GM23338 (cell line): ENCODE results near the gene LIF. TPM values are rescaled to one million over a fixed set of nuclear protein-coding genes. Genes with fewer than 3 reads are reported as not detected.

Source experiments
- ATAC-seq: fragments of 200-7000 bp; cut with Tn5 transposase; 3 replicates; pipeline ENCODE4 v1.9.1; 2020
- DNase-seq: peaks from one replicate; pipeline ENCODE4 v3.0.0-alpha.2; 2015; ENCODE audit warnings: low spot score
- H2AFZ ChIP-seq: fragments of 200-600 bp; sonication (generic); 2 replicates; pipeline ENCODE4 v1.8.0; 2016; ENCODE audit warnings: antibody characterized with exemption, mild to moderate bottlenecking, moderate library complexity
- H3F3A ChIP-seq: fragments of 200-600 bp; sonication (generic); replicated peaks from 2 replicates; pipeline ENCODE4 v1.8.0; 2017; ENCODE audit warnings: antibody characterized with exemption, mixed run types, low read depth
- H3K27ac ChIP-seq: fragments of 200-600 bp; sonication (generic); 2 replicates; pipeline ENCODE4 v1.6.1; 2016; ENCODE audit warnings: low read depth
- H3K27me3 ChIP-seq: fragments of 200-600 bp; sonication (generic); 2 replicates; pipeline ENCODE4 v1.8.0; 2016; ENCODE audit warnings: mild to moderate bottlenecking, mixed run types, moderate library complexity; ENCODE audit not compliant: insufficient read depth
- H3K36me3 ChIP-seq: fragments of 200-600 bp; sonication (generic); 2 replicates; pipeline ENCODE4 v1.8.0; 2016; ENCODE audit warnings: mild to moderate bottlenecking; ENCODE audit not compliant: insufficient read depth
- H3K4me1 ChIP-seq: fragments of 200-600 bp; sonication (generic); 2 replicates; pipeline ENCODE4 v1.8.0; 2016; ENCODE audit warnings: mild to moderate bottlenecking, moderate library complexity; ENCODE audit not compliant: insufficient read depth
- H3K4me2 ChIP-seq: fragments of 200-600 bp; sonication (generic); 2 replicates; pipeline ENCODE4 v1.7.1; 2017; ENCODE audit warnings: mixed run types
- H3K4me3 ChIP-seq: fragments of 200-600 bp; sonication (generic); 2 replicates; pipeline ENCODE4 v1.6.1; 2016; ENCODE audit warnings: mixed run types
- H3K79me2 ChIP-seq: fragments of 200-600 bp; sonication (generic); replicated peaks from 2 replicates; pipeline ENCODE4 v1.8.0; 2017; ENCODE audit warnings: mild to moderate bottlenecking; ENCODE audit not compliant: insufficient read depth
- H3K9me2 ChIP-seq: fragments of 200-600 bp; sonication (generic); 2 replicates; pipeline ENCODE4 v1.8.0; 2017; ENCODE audit not compliant: insufficient read depth
- H4K20me1 ChIP-seq: fragments of 200-600 bp; sonication (generic); replicated peaks from 2 replicates; pipeline ENCODE4 v1.8.0; 2017; ENCODE audit warnings: mild to moderate bottlenecking; ENCODE audit not compliant: insufficient read depth
- H3K27ac Mint-ChIP-seq: 2 replicates; pipeline ENCODE4 v1.8.0; 2020; ENCODE audit warnings: inconsistent platforms, mild to moderate bottlenecking, moderate library complexity, mixed read lengths
- H3K27me3 Mint-ChIP-seq: 3 replicates; pipeline ENCODE4 v1.8.0; 2022; ENCODE audit warnings: low read depth, mild to moderate bottlenecking, moderate library complexity, mixed read lengths, inconsistent platforms; ENCODE audit not compliant: insufficient read depth, poor library complexity
- H3K36me3 Mint-ChIP-seq: 3 replicates; pipeline ENCODE4 v1.8.0; 2021; ENCODE audit warnings: low read depth, mild to moderate bottlenecking, inconsistent platforms, moderate library complexity, mixed read lengths
- H3K4me1 Mint-ChIP-seq: 3 replicates; pipeline ENCODE4 v1.8.0; 2020; ENCODE audit warnings: mild to moderate bottlenecking, inconsistent platforms, mixed read lengths
- H3K4me3 Mint-ChIP-seq: 3 replicates; pipeline ENCODE4 v1.8.0; 2021; ENCODE audit warnings: moderate library complexity, mild to moderate bottlenecking, inconsistent platforms, mixed read lengths
- H3K9me3 Mint-ChIP-seq: 3 replicates; pipeline ENCODE4 v1.8.0; 2020; ENCODE audit warnings: moderate library complexity, mild to moderate bottlenecking, inconsistent platforms, mixed read lengths
- CREB1 ChIP-seq: fragments of 250-450 bp; sonication (Bioruptor Pico); IDR thresholded peaks from 2 replicates; pipeline ENCODE4 v1.5.0; 2020; ENCODE audit warnings: low read depth, mild to moderate bottlenecking, moderate library complexity
- CTCF ChIP-seq, 2 experiments: fragments of 200-600 bp in 1 of 2; sonication (generic) in 1 of 2; conservative IDR thresholded peaks; 2 replicates each; pipeline versions ENCODE4 v1.5.1 to v1.6.1; 2016 to 2017; ENCODE audit warnings: antibody characterized with exemption in 2 of 2, low read depth in 2 of 2, mild to moderate bottlenecking in 2 of 2, moderate library complexity in 1 of 2
- EZH2 ChIP-seq: fragments of 200-600 bp; sonication (generic); IDR thresholded peaks from one replicate; pipeline ENCODE4 v1.8.0; 2017; ENCODE audit warnings: antibody characterized with exemption, mild to moderate bottlenecking, low read depth; ENCODE audit not compliant: unreplicated experiment
- EZH2phosphoT487 ChIP-seq: fragments of 200-600 bp; sonication (generic); IDR thresholded peaks from one replicate; pipeline ENCODE4 v1.8.1; 2018; ENCODE audit warnings: antibody characterized with exemption; ENCODE audit not compliant: unreplicated experiment
- JUNB ChIP-seq: IDR thresholded peaks from one replicate; pipeline ENCODE4 v1.6.1; 2016; ENCODE audit warnings: antibody characterized with exemption; ENCODE audit not compliant: unreplicated experiment
- NANOG ChIP-seq: IDR thresholded peaks from 2 replicates; pipeline ENCODE4 v1.6.1; 2016; ENCODE audit warnings: antibody characterized with exemption, borderline replicate concordance
- POLR2AphosphoS5 ChIP-seq: IDR thresholded peaks from 2 replicates; pipeline ENCODE4 v1.6.1; 2016; ENCODE audit warnings: antibody characterized with exemption, low read depth
- STAT1 ChIP-seq: IDR thresholded peaks from one replicate; pipeline ENCODE4 v1.6.1; 2016; ENCODE audit warnings: antibody characterized with exemption; ENCODE audit not compliant: unreplicated experiment
- ZNF114 ChIP-seq: fragments of 250-450 bp; sonication (Bioruptor Pico); IDR thresholded peaks from 2 replicates; pipeline ENCODE4 v1.5.0; 2020; ENCODE audit warnings: mild to moderate bottlenecking, moderate library complexity
- ZNF331 ChIP-seq: fragments of 250-450 bp; sonication (Bioruptor Pico); IDR thresholded peaks from 2 replicates; pipeline ENCODE4 v1.5.0; 2020; ENCODE audit warnings: low read depth, mild to moderate bottlenecking, moderate library complexity
- ZNF462 ChIP-seq: fragments of 250-450 bp; sonication (Bioruptor Pico); IDR thresholded peaks from 2 replicates; pipeline ENCODE4 v1.5.0; 2020; ENCODE audit warnings: mild to moderate bottlenecking, moderate library complexity
- polyA plus RNA-seq: library from polyadenylated mRNA; unstranded; fragments of >200 nt; fragmentation: Nextera tagmentation; extraction: Ambion mirVana; gene quantifications from 2 replicates; pipeline ENCODE4 v1.2.1, GENCODE V29; 2016
- total RNA-seq: library from RNA; depleted of rRNA; stranded (reverse); fragments of >200 nt; shearing (Covaris generic); gene quantifications from 2 replicates; pipeline ENCODE4 v1.2.3, GENCODE V29; 2014
- TF ChIP-seq, protein P1 (sequence below): IDR thresholded peaks from 2 replicates; pipeline ENCODE4 v1.6.1; 2016; ENCODE audit warnings: antibody characterized with exemption
- TF ChIP-seq, protein P2 (sequence below): IDR thresholded peaks from one replicate; pipeline ENCODE4 v1.6.1; 2018; ENCODE audit warnings: antibody characterized with exemption; ENCODE audit not compliant: unreplicated experiment

LIF gene
- total and polyA plus RNA-seq, 2 experiments from 2014 or later, result 1.8 to 3.6 TPM

DNA sequence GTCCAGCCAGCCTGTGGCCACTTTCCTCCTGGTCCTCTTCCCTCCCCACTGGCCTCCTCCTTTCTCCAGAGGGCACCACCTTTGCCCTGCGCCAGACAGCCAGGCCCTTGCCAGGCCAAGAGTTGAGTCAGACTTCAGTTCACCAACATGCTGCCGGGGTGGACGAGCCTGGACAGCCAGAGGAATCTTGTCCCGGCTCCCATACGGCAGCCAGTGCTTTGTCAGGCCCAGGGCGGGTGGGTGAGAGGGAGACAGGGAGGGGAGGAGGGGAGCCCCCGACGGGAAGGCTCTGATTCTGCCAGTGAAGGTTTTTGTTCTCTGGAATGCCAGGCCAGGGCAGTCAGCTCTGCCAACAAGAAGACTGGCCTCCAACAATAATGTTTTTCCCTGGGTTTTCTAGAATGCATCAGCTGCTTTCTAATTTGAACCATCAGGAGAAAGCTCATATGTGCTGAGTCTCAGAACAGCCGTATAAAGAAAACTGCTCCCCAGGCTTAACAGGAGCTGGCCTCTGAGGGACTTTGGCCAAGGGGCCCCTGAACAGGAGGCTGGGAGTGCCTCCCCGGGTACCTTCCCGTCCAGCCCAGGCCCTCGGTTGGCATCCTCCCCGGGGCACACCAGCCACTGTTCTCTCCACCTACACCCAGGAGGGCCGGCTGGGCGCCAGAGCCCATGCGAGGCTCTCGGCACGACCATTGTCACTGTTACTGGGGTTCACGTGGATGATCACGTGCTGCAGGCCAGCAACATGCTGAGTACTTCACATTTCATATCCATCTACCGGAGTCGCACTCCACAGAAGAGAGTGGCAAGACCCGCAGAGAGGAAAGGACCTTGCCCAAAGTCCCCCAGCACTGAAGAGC, 28.6 kb downstream of the LIF start:
- H3K4me3 ChIP-seq, result no peak overlapping the region
- no peak overlapping the region for H3K27ac ChIP-seq
- H3K4me2 ChIP-seq, result no peak overlapping the region
- H3K9me3 Mint-ChIP-seq, result no peaks in the 10 kb centered on the region
- no peaks in the 10 kb centered on the region for H3K36me3 ChIP-seq
- peaks cover 16% of the 10 kb centered on the region for H3K4me1 Mint-ChIP-seq
- TF ChIP-seq NANOG (no peak), JUNB (no peak), EZH2 (no peak), ZNF462 (no peak), EZH2phosphoT487 (no peak), ZNF331 (no peak), STAT1 (no peak), POLR2AphosphoS5 (no peak), ZNF114 (CRISPR knock-in tag) (no peak), CTCF (conservative IDR thresholded peaks at IDR 0.05; ENCODE audit: low read depth in 2 of 2) (no peak), CREB1 (CRISPR knock-in tag) (no peak)
- TF ChIP-seq, protein P1, sequence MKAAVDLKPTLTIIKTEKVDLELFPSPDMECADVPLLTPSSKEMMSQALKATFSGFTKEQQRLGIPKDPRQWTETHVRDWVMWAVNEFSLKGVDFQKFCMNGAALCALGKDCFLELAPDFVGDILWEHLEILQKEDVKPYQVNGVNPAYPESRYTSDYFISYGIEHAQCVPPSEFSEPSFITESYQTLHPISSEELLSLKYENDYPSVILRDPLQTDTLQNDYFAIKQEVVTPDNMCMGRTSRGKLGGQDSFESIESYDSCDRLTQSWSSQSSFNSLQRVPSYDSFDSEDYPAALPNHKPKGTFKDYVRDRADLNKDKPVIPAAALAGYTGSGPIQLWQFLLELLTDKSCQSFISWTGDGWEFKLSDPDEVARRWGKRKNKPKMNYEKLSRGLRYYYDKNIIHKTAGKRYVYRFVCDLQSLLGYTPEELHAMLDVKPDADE, result no peak
- TF ChIP-seq, protein P2, sequence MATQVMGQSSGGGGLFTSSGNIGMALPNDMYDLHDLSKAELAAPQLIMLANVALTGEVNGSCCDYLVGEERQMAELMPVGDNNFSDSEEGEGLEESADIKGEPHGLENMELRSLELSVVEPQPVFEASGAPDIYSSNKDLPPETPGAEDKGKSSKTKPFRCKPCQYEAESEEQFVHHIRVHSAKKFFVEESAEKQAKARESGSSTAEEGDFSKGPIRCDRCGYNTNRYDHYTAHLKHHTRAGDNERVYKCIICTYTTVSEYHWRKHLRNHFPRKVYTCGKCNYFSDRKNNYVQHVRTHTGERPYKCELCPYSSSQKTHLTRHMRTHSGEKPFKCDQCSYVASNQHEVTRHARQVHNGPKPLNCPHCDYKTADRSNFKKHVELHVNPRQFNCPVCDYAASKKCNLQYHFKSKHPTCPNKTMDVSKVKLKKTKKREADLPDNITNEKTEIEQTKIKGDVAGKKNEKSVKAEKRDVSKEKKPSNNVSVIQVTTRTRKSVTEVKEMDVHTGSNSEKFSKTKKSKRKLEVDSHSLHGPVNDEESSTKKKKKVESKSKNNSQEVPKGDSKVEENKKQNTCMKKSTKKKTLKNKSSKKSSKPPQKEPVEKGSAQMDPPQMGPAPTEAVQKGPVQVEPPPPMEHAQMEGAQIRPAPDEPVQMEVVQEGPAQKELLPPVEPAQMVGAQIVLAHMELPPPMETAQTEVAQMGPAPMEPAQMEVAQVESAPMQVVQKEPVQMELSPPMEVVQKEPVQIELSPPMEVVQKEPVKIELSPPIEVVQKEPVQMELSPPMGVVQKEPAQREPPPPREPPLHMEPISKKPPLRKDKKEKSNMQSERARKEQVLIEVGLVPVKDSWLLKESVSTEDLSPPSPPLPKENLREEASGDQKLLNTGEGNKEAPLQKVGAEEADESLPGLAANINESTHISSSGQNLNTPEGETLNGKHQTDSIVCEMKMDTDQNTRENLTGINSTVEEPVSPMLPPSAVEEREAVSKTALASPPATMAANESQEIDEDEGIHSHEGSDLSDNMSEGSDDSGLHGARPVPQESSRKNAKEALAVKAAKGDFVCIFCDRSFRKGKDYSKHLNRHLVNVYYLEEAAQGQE, result no peak
- no peak for ATAC-seq
- H4K20me1 ChIP-seq, result no peaks in the 10 kb centered on the region
- no peak overlapping the region for H3K4me3 Mint-ChIP-seq
- peaks cover 7% of the 10 kb centered on the region for H3K4me1 ChIP-seq
- H3K36me3 Mint-ChIP-seq, result no peaks in the 10 kb centered on the region
- H3K27me3 ChIP-seq, result no peaks in the 10 kb centered on the region
- H3K9me2 ChIP-seq, result no peaks in the 10 kb centered on the region
- no peak for DNase-seq
- H3F3A ChIP-seq, result no peaks in the 10 kb centered on the region
- H3K79me2 ChIP-seq, result no peaks in the 10 kb centered on the region
- H3K27ac Mint-ChIP-seq, result peak overlapping the region; percentile 80; the same call in 1 of the 2 replicates
- no peak overlapping the region for H2AFZ ChIP-seq
- peaks cover 19% of the 10 kb centered on the region for H3K27me3 Mint-ChIP-seq
